HepG2 (cell line): Measurements from ENCODE around the gene ANKS1A. TPM values are rescaled to one million over a fixed set of nuclear protein-coding genes. Genes with fewer than 3 reads are reported as not detected.

ENCODE experiments used
- ATAC-seq: fragments of 200-7000 bp; cut with Tn5 transposase; 3 replicates; pipeline ENCODE4 v1.9.1; 2020; ENCODE audit warnings: mild to moderate bottlenecking, moderate library complexity
- BruUV-seq: library from RNA; stranded (reverse); fragments of 400-500 nt; replicated peaks from 2 replicates; lab custom pipeline; 2021; lab: Mats Ljungman, UMichigan
- CTCF ChIA-PET: fragments of 300-600 bp; formaldehyde crosslinking; extraction: SDS; loops from one replicate; lab custom pipeline; 2021; ENCODE audit warnings: low total read pairs, inconsistent platforms, low intra/inter-chr PET ratio; lab: Yijun Ruan, JAX
- POLR2A ChIA-PET: fragments of 350-600 bp; sonication (Branson Sonifier 250); formaldehyde crosslinking; loops from one replicate; lab custom pipeline; 2020; ENCODE audit warnings: antibody characterized with exemption, inconsistent platforms; lab: Yijun Ruan, JAX
- DNase-seq: peaks from one replicate; pipeline ENCODE4 v3.0.0-alpha.2; 2015; ENCODE audit warnings: low spot score
- FAIRE-seq: peaks from 3 replicates; lab custom pipeline; 2011; peaks lifted over from hg19 to GRCh38; lab: Jason Lieb, UNC
- H2AFZ ChIP-seq: one replicate; pipeline ENCODE4 v1.6.1; 2011; ENCODE audit warnings: low read length, inconsistent platforms
- H3K27ac ChIP-seq: fragments of 300-600 bp; 3 replicates; pipeline ENCODE4 v1.8.0; 2011; ENCODE audit warnings: mixed run types, mild to moderate bottlenecking, mixed read lengths, low read length, inconsistent platforms; ENCODE audit not compliant: insufficient read depth; ENCODE audit errors: extremely low read length
- H3K27me3 ChIP-seq, 2 experiments: fragments of 200-600 bp in 1 of 2; 2 replicates in 1 of 2; 3 replicates in 1 of 2; pipeline versions ENCODE4 v1.6.0 to v1.8.0; 2011; ENCODE audit warnings: low read length in 2 of 2, mild to moderate bottlenecking in 2 of 2, moderate library complexity in 2 of 2, inconsistent platforms in 1 of 2; ENCODE audit not compliant: insufficient read depth in 2 of 2, control insufficient read depth in 1 of 2
- H3K36me3 ChIP-seq, 2 experiments: fragments of 200-600 bp in 1 of 2; replicated peaks in 1 of 2; 2 replicates in 1 of 2; 3 replicates in 1 of 2; pipeline versions ENCODE4 v1.5.1 to v1.8.0; 2011; ENCODE audit warnings: low read length in 2 of 2, inconsistent platforms in 1 of 2; ENCODE audit not compliant: insufficient read depth in 2 of 2, control insufficient read depth in 1 of 2
- H3K4me1 ChIP-seq: 2 replicates; pipeline ENCODE4 v1.5.1; 2012; ENCODE audit warnings: low read length, inconsistent platforms; ENCODE audit not compliant: insufficient read depth
- H3K4me2 ChIP-seq: 2 replicates; pipeline ENCODE4 v1.6.0; 2011; ENCODE audit warnings: low read depth, low read length, inconsistent platforms
- H3K4me3 ChIP-seq, 3 experiments: fragments of 200-600 bp in 1 of 3; sonication (generic), shearing (Covaris generic) in 1 of 3; replicated peaks in 1 of 3; 2 replicates each; pipeline ENCODE4 v1.5.1; 2011 to 2016; ENCODE audit warnings: low read length in 3 of 3, inconsistent platforms in 2 of 3, low read depth in 2 of 3, mild to moderate bottlenecking in 2 of 3, control low read depth in 1 of 3, mixed read lengths in 1 of 3; ENCODE audit not compliant: insufficient read depth in 1 of 3
- H3K79me2 ChIP-seq: one replicate; pipeline ENCODE4 v1.6.1; 2011; ENCODE audit warnings: low read length, inconsistent platforms; ENCODE audit not compliant: insufficient read depth
- H3K9ac ChIP-seq: 2 replicates; pipeline ENCODE4 v1.6.0; 2011; ENCODE audit warnings: mild to moderate bottlenecking, low read depth, low read length, inconsistent platforms; ENCODE audit not compliant: insufficient read depth
- H3K9me3 ChIP-seq: 2 replicates; pipeline ENCODE4 v1.5.1; 2012; ENCODE audit warnings: mild to moderate bottlenecking, low read length
- H4K20me1 ChIP-seq: 2 replicates; pipeline ENCODE4 v1.6.0; 2011; ENCODE audit warnings: inconsistent platforms, mild to moderate bottlenecking, low read length, moderate library complexity; ENCODE audit not compliant: insufficient read depth
- ATF3 ChIP-seq: sonication (generic); formaldehyde crosslinking; IDR thresholded peaks from 2 replicates; pipeline ENCODE4 v1.4.0; 2020; ENCODE audit warnings: missing genetic modification reagents
- CBX1 ChIP-seq: IDR thresholded peaks from one replicate; pipeline ENCODE4 v1.6.1; 2016; ENCODE audit warnings: antibody characterized with exemption, low read depth
- ERF ChIP-seq: IDR thresholded peaks from 2 replicates; pipeline ENCODE4 v1.6.1; 2018; ENCODE audit warnings: missing biosample characterization, missing genetic modification reagents
- ETS1 ChIP-seq: sonication (generic); formaldehyde crosslinking; IDR thresholded peaks from 2 replicates; pipeline ENCODE4 v1.4.0; 2020; ENCODE audit warnings: missing genetic modification reagents
- NR2F2 ChIP-seq: IDR thresholded peaks from 2 replicates; pipeline ENCODE4 v1.6.1; 2012; ENCODE audit warnings: low read depth, inconsistent platforms, borderline replicate concordance
- SRY ChIP-seq: sonication (generic); formaldehyde crosslinking; IDR thresholded peaks from 2 replicates; pipeline ENCODE4 v1.8.0; 2022; ENCODE audit warnings: mild to moderate bottlenecking, missing genetic modification reagents
- ZNF160 ChIP-seq: sonication (generic); formaldehyde crosslinking; IDR thresholded peaks from 2 replicates; pipeline ENCODE4 v1.8.0; 2022; ENCODE audit warnings: mild to moderate bottlenecking, inconsistent platforms, missing genetic modification reagents
- ZNF354B ChIP-seq: sonication (generic); formaldehyde crosslinking; IDR thresholded peaks from 2 replicates; pipeline ENCODE4 v1.8.0; 2022; ENCODE audit warnings: mild to moderate bottlenecking, missing genetic modification reagents
- ZNF547 ChIP-seq: sonication (generic); formaldehyde crosslinking; IDR thresholded peaks from 2 replicates; pipeline ENCODE4 v1.5.1; 2020; ENCODE audit warnings: mild to moderate bottlenecking, missing genetic modification reagents
- WGBS: methylation state at CpG from one replicate; pipeline ENCODE4 v1.1.6; 2017; ENCODE audit warnings: low lambda C conversion rate; 5-methylcytosine and 5-hydroxymethylcytosine counted together
- in situ Hi-C: cut with HindIII; loops from 2 replicates; pipeline ENCODE4 v1.10.0; 2017; ENCODE audit warnings: low pct_unique_long_range_greater_than_20kb; ENCODE audit not compliant: extremely low pct_ligation_motif_present
- intact Hi-C: fragments of 100-400 bp; cut with micrococcal nuclease; formaldehyde crosslinking; loops from one replicate; pipeline ENCODE4 v1.10.0; 2022; ENCODE audit not compliant: unreplicated experiment
- polyA plus RNA-seq, 8 experiments: library from polyadenylated mRNA; depleted of rRNA in 3 of 8; stranded (reverse) in 7 of 8; unstranded in 1 of 8; fragments of >200 nt; fragmentation: Illumina TruSeq in 4 of 8; extraction: Trizol in 4 of 8; gene quantifications; 2 replicates each; pipeline versions ENCODE4 v1.2.1 to v1.2.3, GENCODE V29; 2011 to 2016; ENCODE audit warnings: low read depth in 4 of 8, missing spikeins in 1 of 8, mixed read lengths in 1 of 8; ENCODE audit not compliant: insufficient read depth in 1 of 8
- total RNA-seq, 5 experiments: library from RNA; depleted of rRNA; stranded (reverse); fragments of >200 nt; fragmentation: Illumina TruSeq; extraction: Trizol; gene quantifications; 2 replicates each; pipeline ENCODE4 v1.2.3, GENCODE V29; 2016; ENCODE audit warnings: low read depth in 1 of 5
- TF ChIP-seq, protein P1 (sequence below): conservative IDR thresholded peaks from 2 replicates; pipeline ENCODE4 v1.6.1; 2018; ENCODE audit warnings: missing genetic modification reagents

Gene ANKS1A
- total and polyA plus RNA-seq, 2 of the 13 experiments (the other 11 are each of a cell fraction or from before 2014, with no cell fraction given), result 7.2 to 15.1 TPM

DNA sequence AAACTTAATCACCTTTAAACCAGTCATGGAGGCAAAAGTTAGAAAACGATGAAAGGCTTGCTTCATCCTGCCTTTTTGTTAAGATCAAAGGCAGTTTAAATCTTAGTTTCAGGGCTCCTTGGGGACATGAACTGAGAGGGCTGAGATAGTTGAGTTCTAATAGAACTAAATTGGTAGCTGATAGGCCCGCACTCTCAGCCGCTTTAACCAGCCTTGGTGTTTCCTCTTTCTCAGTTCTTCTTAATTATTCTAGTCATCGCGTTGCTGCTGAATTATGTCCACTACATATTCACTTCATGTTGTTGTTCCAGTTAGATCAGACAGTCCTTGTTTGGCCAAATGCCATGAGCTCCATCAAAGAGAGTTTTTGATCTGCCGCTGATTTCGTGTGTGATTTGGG, 72.5 kb downstream of the ANKS1A start:
- in situ Hi-C loops, result no loop called here
- TF ChIP-seq ERF (CRISPR knock-in tag), result no peak
- no peak for TF ChIP-seq ZNF354B (CRISPR knock-in tag)
- no peak for TF ChIP-seq NR2F2
- no peak for TF ChIP-seq SRY
- no peak for TF ChIP-seq ZNF160 (CRISPR knock-in tag)
- no peak for TF ChIP-seq CBX1
- TF ChIP-seq ZNF547, result no peak
- TF ChIP-seq ETS1 (CRISPR knock-in tag), result no peak
- TF ChIP-seq, protein P1, sequence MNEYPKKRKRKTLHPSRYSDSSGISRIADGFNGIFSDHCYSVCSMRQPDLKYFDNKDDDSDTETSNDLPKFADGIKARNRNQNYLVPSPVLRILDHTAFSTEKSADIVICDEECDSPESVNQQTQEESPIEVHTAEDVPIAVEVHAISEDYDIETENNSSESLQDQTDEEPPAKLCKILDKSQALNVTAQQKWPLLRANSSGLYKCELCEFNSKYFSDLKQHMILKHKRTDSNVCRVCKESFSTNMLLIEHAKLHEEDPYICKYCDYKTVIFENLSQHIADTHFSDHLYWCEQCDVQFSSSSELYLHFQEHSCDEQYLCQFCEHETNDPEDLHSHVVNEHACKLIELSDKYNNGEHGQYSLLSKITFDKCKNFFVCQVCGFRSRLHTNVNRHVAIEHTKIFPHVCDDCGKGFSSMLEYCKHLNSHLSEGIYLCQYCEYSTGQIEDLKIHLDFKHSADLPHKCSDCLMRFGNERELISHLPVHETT (CRISPR knock-in tag), result no peak
- TF ChIP-seq ATF3 (CRISPR knock-in tag), result no peak
- ATAC-seq (no peak), FAIRE-seq (no peak), DNase-seq (no peak)
- peaks cover 3 to 7% of the 10 kb centered on the region in 2 experiments; a peak in 3 of 5 replicates for H3K36me3 ChIP-seq
- no peaks in the 10 kb centered on the region for H4K20me1 ChIP-seq
- no peaks in the 10 kb centered on the region for H3K27me3 ChIP-seq
- CTCF ChIA-PET, result no interaction called here
- H3K4me3 ChIP-seq, result no peak overlapping the region
- no peaks in the 10 kb centered on the region for H3K4me1 ChIP-seq
- H3K27ac ChIP-seq, result no peak overlapping the region
- intact Hi-C loops, result no loop called here
- no peak overlapping the region for H3K9ac ChIP-seq
- peaks cover 5% of the 10 kb centered on the region for H3K79me2 ChIP-seq
- BruUV-seq, result no TSS peak
- WGBS, result 94% methylated on average over 7 of the region's 7 CpGs
- no peak overlapping the region for H2AFZ ChIP-seq
- no peaks in the 10 kb centered on the region for H3K9me3 ChIP-seq
- POLR2A ChIA-PET, result no interaction called here
- no peak overlapping the region for H3K4me2 ChIP-seq
